HEK293 (cell line): Measurements from ENCODE around the gene RSRC2.

Experiments used
- CTCF ChIA-PET: fragments of 350-600 bp; formaldehyde crosslinking; extraction: SDS; loops from one replicate; lab custom pipeline; 2021; ENCODE audit warnings: antibody characterized with exemption; lab: Yijun Ruan, JAX
- POLR2A ChIA-PET: fragments of 300-600 bp; formaldehyde crosslinking; extraction: SDS; loops from one replicate; lab custom pipeline; 2020; ENCODE audit warnings: antibody characterized with exemption, inconsistent platforms; lab: Yijun Ruan, JAX
- H3K27ac ChIP-seq: fragments of 200-500 bp; sonication (Bioruptor generic); 2 replicates; pipeline ENCODE4 v1.5.1; 2014; ENCODE audit warnings: low read depth, low read length, control low read depth, inconsistent platforms; ENCODE audit errors: extremely low read depth
- H3K36me3 ChIP-seq, 2 experiments: fragments of 200-500 bp in 1 of 2; sonication (Bioruptor generic) in 1 of 2; 1 replicate in 1 of 2; 2 replicates in 1 of 2; pipeline ENCODE4 v1.5.1; 2014 to 2017; ENCODE audit warnings: inconsistent platforms in 2 of 2, low read length in 2 of 2; ENCODE audit not compliant: control insufficient read depth in 2 of 2, insufficient read depth in 1 of 2
- H3K4me1 ChIP-seq: fragments of 200-500 bp; sonication (Bioruptor generic); 2 replicates; pipeline ENCODE4 v1.5.1; 2014; ENCODE audit warnings: mild to moderate bottlenecking, low read length, inconsistent platforms; ENCODE audit not compliant: control insufficient read depth, insufficient read depth
- H3K4me3 ChIP-seq: 2 replicates; pipeline ENCODE4 v1.5.1; 2011; ENCODE audit warnings: low read depth, mild to moderate bottlenecking, control low read depth, low read length, moderate library complexity
- H3K9me3 ChIP-seq: fragments of 200-500 bp; sonication (Bioruptor generic); 2 replicates; pipeline ENCODE4 v1.5.1; 2014; ENCODE audit warnings: low read depth, low read length, inconsistent platforms; ENCODE audit not compliant: control insufficient read depth, insufficient read depth
- BCL11B ChIP-seq: fragments of 450-650 bp; formaldehyde crosslinking; IDR thresholded peaks from 2 replicates; pipeline ENCODE4 v1.5.1; 2016; ENCODE audit warnings: low read depth, missing biosample characterization, missing genetic modification characterization
- HOXA7 ChIP-seq: sonication (generic); formaldehyde crosslinking; IDR thresholded peaks from 2 replicates; pipeline ENCODE4 v1.8.1; 2022; ENCODE audit warnings: missing genetic modification reagents, borderline replicate concordance
- KLF1 ChIP-seq: fragments of 450-650 bp; formaldehyde crosslinking; IDR thresholded peaks from 2 replicates; pipeline ENCODE4 v1.5.1; 2016; ENCODE audit warnings: missing biosample characterization, missing genetic modification characterization
- PRDM2 ChIP-seq: fragments of 450-650 bp; formaldehyde crosslinking; IDR thresholded peaks from 2 replicates; pipeline ENCODE4 v1.5.1; 2016; ENCODE audit warnings: missing biosample characterization, missing genetic modification characterization, borderline replicate concordance
- SETDB1 ChIP-seq: IDR thresholded peaks from one replicate; pipeline ENCODE4 v1.6.1; 2017; ENCODE audit warnings: mild to moderate bottlenecking, low read length, moderate library complexity, mixed read lengths; ENCODE audit not compliant: insufficient read length
- ZBTB11 ChIP-seq: fragments of 450-650 bp; formaldehyde crosslinking; conservative IDR thresholded peaks from 2 replicates; pipeline ENCODE4 v1.5.1; 2016; ENCODE audit warnings: low read depth, missing biosample characterization, missing genetic modification characterization
- ZEB2 ChIP-seq: fragments of 450-650 bp; formaldehyde crosslinking; IDR thresholded peaks from 2 replicates; pipeline ENCODE4 v1.5.1; 2016; ENCODE audit warnings: missing biosample characterization, missing genetic modification characterization
- ZFP69B ChIP-seq: fragments of 450-650 bp; formaldehyde crosslinking; IDR thresholded peaks from 2 replicates; pipeline ENCODE4 v1.5.1; 2016; ENCODE audit warnings: missing biosample characterization, missing genetic modification characterization
- ZNF114 ChIP-seq: fragments of 450-650 bp; formaldehyde crosslinking; IDR thresholded peaks from 2 replicates; pipeline ENCODE4 v1.5.0; 2017; ENCODE audit warnings: missing biosample characterization, missing genetic modification characterization
- ZNF121 ChIP-seq: fragments of 450-650 bp; formaldehyde crosslinking; IDR thresholded peaks from 2 replicates; pipeline ENCODE4 v1.5.1; 2016; ENCODE audit warnings: missing biosample characterization, missing genetic modification characterization
- ZNF214 ChIP-seq: fragments of 450-650 bp; formaldehyde crosslinking; IDR thresholded peaks from 2 replicates; pipeline ENCODE4 v1.5.1; 2017; ENCODE audit warnings: missing biosample characterization, mild to moderate bottlenecking, missing genetic modification characterization, borderline replicate concordance
- ZNF223 ChIP-seq: fragments of 450-650 bp; formaldehyde crosslinking; IDR thresholded peaks from 2 replicates; pipeline ENCODE4 v1.5.1; 2016; ENCODE audit warnings: missing biosample characterization, missing genetic modification characterization
- ZNF311 ChIP-seq: fragments of 450-650 bp; formaldehyde crosslinking; IDR thresholded peaks from 2 replicates; pipeline ENCODE4 v1.5.1; 2017; ENCODE audit warnings: missing biosample characterization, missing genetic modification characterization, borderline replicate concordance
- ZNF354C ChIP-seq: fragments of 450-650 bp; formaldehyde crosslinking; IDR thresholded peaks from 2 replicates; pipeline ENCODE4 v1.5.1; 2016; ENCODE audit warnings: missing biosample characterization, missing genetic modification characterization, low read depth, borderline replicate concordance
- ZNF391 ChIP-seq: fragments of 450-650 bp; formaldehyde crosslinking; IDR thresholded peaks from 2 replicates; pipeline ENCODE4 v1.5.1; 2016; ENCODE audit warnings: low read depth, missing biosample characterization, missing genetic modification characterization, borderline replicate concordance
- ZNF404 ChIP-seq: fragments of 450-650 bp; formaldehyde crosslinking; IDR thresholded peaks from 2 replicates; pipeline ENCODE4 v1.5.1; 2017; ENCODE audit warnings: missing biosample characterization, missing genetic modification characterization
- ZNF561 ChIP-seq: fragments of 450-650 bp; IDR thresholded peaks from 2 replicates; pipeline ENCODE4 v1.5.1; 2018; ENCODE audit warnings: missing biosample characterization, missing genetic modification characterization, borderline replicate concordance
- ZNF600 ChIP-seq: fragments of 450-650 bp; formaldehyde crosslinking; IDR thresholded peaks from 2 replicates; pipeline ENCODE4 v1.5.1; 2016; ENCODE audit warnings: missing biosample characterization, missing genetic modification characterization
- ZNF664 ChIP-seq: fragments of 450-650 bp; formaldehyde crosslinking; IDR thresholded peaks from 2 replicates; pipeline ENCODE4 v1.5.1; 2016; ENCODE audit warnings: missing biosample characterization, missing genetic modification characterization

The RSRC2 gene

GRCh38 chr12:122506393-122506938 is 20.3 kb downstream of the RSRC2 start:
- peaks cover 72 to 81% of the 10 kb centered on the region in 2 experiments for H3K36me3 ChIP-seq
- ChIA-PET POLR2A (no interaction called here), CTCF (no interaction called here)
- H3K4me3 ChIP-seq = no peak overlapping the region
- no peak for TF ChIP-seq SETDB1
- no peak for TF ChIP-seq BCL11B (tag by site-specific recombination)
- peak; percentile 66 for TF ChIP-seq ZNF600 (tag by site-specific recombination)
- no peak for TF ChIP-seq HOXA7 (CRISPR knock-in tag)
- no peak for TF ChIP-seq ZFP69B (tag by site-specific recombination)
- H3K9me3 ChIP-seq = no peaks in the 10 kb centered on the region
- no peak overlapping the region for H3K27ac ChIP-seq
- no peaks in the 10 kb centered on the region for H3K4me1 ChIP-seq

- CTCF ChIA-PET = interaction anchor here (0.6 to 0.7 kb wide), 2 partner anchors 150 to 587 kb away, joined by 3 read pairs; partner anchors contain the start of gene CFAP251
- POLR2A ChIA-PET = no interaction called here
- TF ChIP-seq ZNF223 (tag by site-specific recombination) = no peak
- TF ChIP-seq ZNF121 (tag by site-specific recombination) = peak; percentile 91
- no peaks in the 10 kb centered on the region for H3K4me1 ChIP-seq
- H3K36me3 ChIP-seq = peaks cover 63 to 72% of the 10 kb centered on the region in 2 experiments
- no peak overlapping the region for H3K4me3 ChIP-seq
- no peaks in the 10 kb centered on the region for H3K9me3 ChIP-seq
- H3K27ac ChIP-seq = no peak overlapping the region
Measured at GRCh38 chr12:122505419-122506051, 21.2 kb downstream of the RSRC2 start.

GRCh38 chr12:122503783-122504590 is 22.7 kb downstream of the RSRC2 start:
- Histone ChIP-seq H3K36me3 (peaks cover 47 to 57% of the 10 kb centered on the region in 2 experiments), H3K4me3 (no peak overlapping the region), H3K4me1 (no peaks in the 10 kb centered on the region), H3K27ac (no peak overlapping the region), H3K9me3 (no peaks in the 10 kb centered on the region)
- POLR2A ChIA-PET = interaction anchor here (1.8 to 1.9 kb wide), 2 partner anchors 8 to 23 kb away, joined by 5 to 6 read pairs; partner anchors contain the start of genes KNTC1 and RSRC2
- CTCF ChIA-PET = interaction anchor here (0.6 kb wide), 1 partner anchor 778 kb away, joined by 3 read pairs; no protein-coding TSS in a partner anchor
- peak; percentile 56; the same call in 1 of the 2 replicates for TF ChIP-seq ZEB2 (tag by site-specific recombination)
- TF ChIP-seq ZNF311 (tag by site-specific recombination) = no peak
- no peak for TF ChIP-seq ZBTB11 (tag by site-specific recombination)
- TF ChIP-seq ZNF600 (tag by site-specific recombination) = peak; percentile 14; the same call in 1 of the 2 replicates
- no peak for TF ChIP-seq ZNF561 (tag by site-specific recombination)
- TF ChIP-seq ZNF114 (tag by site-specific recombination) = no peak
- TF ChIP-seq ZNF391 (tag by site-specific recombination) = no peak
- TF ChIP-seq KLF1 (tag by site-specific recombination) = peak; percentile 54; the same call in 1 of the 2 replicates
- no peak for TF ChIP-seq ZNF664 (tag by site-specific recombination)
- no peak for TF ChIP-seq ZNF404
- no peak for TF ChIP-seq PRDM2 (tag by site-specific recombination)
- no peak for TF ChIP-seq ZNF354C
- TF ChIP-seq HOXA7 (CRISPR knock-in tag) = no peak
- no peak for TF ChIP-seq BCL11B (tag by site-specific recombination)
- no peak for TF ChIP-seq ZNF214 (tag by site-specific recombination)
